HT1080 (cell line): ENCODE measurements around the gene IL17C. TPM values are rescaled to one million over a fixed set of nuclear protein-coding genes. Genes with fewer than 3 reads are reported as not detected.
A peak's percentile ranks its signal among the peaks of the same experiment; 100 is the strongest.

ENCODE experiments used
- DNase-seq: peaks from one replicate; pipeline ENCODE4 v3.0.0-alpha.2; 2015; ENCODE audit warnings: low read depth
- total RNA-seq: library from RNA; depleted of rRNA; stranded (reverse); fragments of >200 nt; shearing (Covaris generic); gene quantifications from 2 replicates; pipeline ENCODE4 v1.2.3, GENCODE V29; 2014

IL17C gene
- total RNA-seq, 1 experiment from 2014 or later: not detected

DNA sequence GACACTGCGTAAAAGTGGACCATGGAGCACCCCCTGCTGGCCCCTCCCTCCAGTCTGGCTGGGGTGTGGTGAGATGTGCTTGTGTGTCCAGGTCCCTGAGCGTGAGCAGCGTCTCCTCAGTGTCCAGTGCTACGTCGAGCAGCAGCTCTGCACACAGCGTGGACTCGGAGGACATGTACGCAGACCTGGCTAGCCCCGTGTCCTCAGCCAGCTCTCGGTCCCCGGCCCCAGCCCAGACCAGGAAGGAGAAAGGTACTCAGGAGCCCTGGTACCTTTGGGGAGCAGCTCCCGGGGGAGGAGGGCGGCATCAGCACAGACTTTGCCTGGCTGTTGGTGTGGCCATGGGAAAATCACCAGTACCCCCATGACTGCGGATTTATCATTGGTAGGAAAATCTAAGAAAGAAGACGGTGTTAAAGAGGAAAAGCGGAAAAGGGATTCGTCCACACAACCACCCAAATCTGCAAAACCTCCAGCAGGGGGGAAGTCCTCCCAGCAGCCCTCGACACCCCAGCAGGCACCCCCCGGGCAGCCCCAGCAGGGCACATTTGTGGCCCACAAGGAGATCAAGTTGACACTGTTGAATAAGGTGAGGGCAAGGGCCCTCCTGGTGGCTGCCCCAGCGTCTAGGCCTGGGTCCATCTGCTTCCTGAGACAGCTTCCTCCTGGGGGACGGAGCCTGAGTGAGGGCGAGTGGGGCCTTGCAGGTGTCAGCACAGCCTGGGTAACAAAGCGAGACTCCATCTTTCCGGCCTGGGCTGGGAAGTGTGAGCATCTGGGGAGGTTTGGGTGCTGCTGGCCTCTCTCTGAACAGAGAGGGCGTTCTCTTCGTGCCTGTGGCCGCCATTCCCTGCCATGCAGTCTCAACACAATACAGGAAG lies 10.6 kb upstream of the IL17C start:
- no peak for DNase-seq

DNA sequence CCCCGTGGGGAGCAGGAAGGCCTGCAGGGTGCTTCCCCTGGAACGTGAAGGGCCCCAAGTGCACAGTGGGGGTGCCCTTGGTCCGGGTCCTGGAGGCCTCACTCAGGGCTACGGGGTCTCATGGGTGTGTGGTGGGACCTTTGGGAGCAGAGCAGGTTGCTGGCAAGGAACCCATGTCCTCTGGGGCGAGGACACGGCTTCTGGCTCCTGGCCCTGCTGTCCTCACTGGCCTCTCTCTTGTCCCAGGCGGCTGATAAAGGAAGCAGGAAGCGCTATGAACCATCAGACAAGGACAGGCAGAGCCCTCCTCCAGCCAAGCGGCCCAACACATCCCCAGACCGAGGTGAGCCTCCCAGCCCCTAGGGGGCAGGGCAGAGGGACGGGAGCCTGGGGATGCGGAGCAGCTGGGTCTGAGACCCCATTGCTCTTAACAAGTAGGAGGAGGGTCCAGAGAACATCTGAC lies 9.8 kb upstream of the IL17C start:
- peak; percentile 37 for DNase-seq

DNA sequence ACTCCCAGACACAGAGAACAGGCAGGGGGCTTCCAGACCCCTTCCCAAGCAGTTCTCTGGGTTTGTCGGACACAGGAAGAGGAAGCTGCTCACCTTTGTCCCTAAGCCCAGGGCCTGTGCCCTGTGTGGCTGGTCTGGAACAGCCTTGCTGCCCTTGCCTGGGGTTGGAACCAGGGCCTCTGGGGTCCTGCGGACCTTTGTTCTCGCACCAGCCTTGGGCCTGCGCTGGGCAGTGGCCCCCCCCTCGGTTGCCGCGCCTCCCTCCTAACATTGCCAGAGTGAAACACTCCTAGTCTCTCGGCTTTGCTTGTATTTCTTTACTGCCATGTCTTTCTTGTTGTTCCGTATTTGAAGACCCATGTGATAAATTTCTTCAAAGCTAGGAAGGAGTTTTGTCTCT lies 8.5 kb upstream of the IL17C start:
- DNase-seq: no peak

DNA sequence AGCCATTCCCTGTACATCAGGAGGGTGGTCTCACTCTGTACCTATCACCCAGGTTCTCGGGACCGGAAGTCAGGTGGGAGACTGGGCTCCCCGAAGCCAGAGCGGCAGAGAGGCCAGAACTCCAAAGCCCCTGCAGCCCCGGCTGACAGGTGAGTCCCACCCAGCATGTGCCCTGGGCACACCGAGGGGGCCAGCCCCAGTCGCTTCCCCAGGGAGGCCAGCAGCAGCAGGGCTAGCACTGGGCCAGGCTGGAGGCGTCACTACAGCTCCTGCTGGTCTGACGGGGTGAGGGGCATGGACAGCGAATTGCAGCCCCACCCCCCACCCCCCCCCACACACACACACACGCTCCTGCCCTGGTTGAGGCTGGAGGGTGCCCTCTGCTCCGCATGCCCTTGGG lies 7.9 kb upstream of the IL17C start:
- no peak for DNase-seq

DNA sequence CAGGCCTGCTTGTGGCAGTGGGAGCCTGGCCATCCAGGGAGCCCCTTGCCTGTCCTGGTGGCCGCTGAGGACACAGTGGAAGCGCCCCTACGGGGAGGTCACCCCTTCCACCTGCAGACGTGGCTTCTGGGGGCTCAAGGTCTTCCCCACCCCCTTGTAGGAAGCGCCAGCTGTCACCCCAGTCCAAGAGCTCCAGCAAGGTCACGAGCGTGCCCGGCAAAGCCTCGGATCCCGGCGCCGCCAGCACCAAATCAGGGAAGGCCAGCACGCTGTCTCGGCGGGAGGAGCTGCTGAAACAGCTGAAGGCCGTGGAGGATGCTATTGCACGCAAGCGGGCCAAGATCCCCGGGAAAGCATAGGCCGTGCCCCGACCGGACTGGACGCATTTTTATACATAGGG lies 7.4 kb upstream of the IL17C start:
- no peak for DNase-seq

DNA sequence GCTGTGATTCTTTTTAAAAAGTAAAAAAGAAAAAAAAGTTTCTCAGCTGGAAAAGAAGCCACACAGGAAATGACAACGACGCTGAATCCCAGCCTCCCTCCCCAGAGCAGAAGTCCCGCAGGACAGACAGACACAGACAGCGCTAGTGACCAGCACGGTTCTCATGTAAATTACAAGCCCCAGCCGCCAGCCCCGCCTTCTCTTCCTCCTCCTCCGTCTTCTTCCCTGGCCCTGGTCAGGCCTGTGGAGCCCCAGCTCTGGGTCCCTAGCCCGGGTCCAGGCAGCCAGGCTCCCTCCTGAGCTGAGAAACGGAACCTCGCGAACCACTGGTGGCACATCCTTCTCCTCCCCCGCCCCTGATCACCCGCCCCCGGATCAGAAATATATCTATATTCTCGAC lies 7.0 kb upstream of the IL17C start:
- no peak for DNase-seq

DNA sequence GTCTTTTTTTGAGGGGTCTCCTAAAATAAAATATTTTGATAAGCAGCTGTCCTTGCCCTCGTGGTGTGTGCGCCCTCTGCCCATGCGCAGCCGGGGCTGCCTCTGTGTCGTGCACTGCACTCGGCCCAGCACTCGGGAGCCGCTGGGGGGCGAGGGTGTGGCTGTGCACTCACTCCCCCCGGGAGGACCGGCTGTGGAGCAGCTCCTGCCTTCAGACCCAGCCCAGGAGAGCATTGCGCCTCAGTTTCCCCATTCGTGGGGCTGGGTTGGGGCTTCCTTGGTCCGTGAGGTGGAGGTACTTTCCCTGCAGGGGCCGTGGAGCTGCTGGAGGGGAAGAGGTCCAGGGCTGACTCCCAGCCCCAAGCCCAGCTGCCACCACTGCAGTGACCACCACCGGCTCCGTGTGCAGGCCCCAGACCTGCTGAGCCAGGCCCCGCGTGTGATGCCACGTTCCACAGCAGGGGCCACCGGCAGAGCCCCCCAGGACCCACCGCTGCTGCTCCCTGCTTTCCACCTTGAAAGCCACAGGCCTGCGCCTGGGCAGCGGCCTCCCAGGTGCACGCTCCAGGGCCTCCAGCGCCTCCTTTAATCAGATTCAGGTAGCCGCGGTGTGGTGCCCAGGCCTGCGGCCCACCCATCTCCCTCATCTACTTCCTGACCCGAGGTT lies 6.3 kb upstream of the IL17C start:
- no peak for DNase-seq

DNA sequence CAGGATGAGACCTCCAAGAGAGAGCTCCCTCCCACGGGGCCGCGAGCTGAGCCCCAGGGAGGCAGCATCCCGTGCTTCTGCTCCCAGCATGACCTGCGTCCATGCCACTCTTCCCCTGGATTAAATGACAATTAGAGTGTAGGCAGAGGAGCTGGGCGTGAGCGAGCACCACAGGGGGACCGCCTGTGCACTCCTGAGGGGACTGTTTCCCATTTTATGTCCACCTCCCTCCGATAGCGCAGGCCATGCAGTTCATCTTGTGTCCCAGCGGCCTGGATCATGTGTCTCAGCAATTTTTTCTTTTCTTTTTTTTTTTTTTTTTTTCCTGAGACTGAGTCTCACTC lies 5.8 kb upstream of the IL17C start:
- DNase-seq: no peak

DNA sequence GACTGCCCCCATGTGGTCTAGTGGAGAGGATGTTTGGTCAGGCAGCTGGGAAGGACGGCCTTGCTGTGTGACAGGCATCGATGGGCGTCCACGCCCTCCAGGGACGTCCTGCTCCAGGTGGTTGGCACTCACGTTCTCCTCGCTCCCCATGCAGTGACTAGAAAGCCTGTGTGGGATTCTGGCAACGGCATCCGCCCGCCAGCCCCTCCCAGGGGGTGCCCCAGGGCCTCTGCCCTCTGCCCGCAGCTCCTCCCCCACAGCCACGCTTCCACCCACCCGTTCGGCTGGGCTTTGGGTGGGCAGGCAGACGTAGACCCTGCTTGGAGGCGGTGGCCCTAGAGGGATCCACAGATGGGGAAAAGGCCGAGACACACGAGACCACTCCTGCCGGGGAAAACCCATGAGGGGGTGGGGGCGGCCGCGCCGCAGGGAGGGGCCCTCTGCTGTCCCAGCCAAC lies 4.7 kb upstream of the IL17C start:
- DNase-seq: no peak

DNA sequence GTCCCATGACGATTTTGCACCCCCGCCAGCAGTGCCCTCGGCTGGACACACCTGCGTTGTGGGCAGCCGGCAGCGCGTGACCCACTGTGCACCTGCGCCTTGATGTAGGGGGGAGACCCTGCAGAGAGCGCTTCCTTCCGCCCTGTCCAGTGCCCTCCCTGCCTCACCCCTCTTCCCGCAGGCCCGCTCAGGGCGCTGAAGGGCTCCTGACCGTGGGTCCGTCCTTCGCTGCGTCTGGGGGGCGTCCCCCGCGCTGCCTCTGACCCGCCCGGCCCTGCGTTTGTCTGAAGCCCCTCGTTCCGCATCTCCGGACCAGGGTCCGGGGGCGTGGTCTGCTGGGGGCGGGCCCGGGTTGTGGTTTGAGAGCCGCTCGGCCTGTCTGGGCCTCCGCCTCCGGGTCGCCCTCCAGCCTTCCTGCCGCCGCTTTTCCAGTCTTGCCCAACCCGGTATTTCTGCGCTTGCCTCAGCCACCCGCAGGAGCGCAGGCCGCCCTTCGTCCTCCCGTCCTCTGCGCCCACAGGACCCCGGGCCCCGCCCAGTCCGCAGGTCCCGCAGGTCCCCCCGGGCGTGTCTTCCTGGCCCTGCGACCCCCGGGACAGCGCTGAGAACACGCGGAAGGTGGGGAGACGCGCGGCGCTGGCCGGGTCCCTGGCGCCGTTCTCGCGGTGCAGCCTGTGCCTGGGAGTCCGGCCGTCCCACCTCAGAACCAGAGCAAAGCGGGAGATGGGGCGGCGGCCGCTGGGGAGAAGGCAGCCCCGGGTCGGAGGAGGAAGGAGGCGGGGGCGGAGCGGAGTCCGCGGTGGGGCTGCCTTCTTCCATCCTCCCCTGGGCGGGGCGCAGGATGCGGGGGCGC lies 4.0 kb upstream of the IL17C start:
- DNase-seq: no peak

DNA sequence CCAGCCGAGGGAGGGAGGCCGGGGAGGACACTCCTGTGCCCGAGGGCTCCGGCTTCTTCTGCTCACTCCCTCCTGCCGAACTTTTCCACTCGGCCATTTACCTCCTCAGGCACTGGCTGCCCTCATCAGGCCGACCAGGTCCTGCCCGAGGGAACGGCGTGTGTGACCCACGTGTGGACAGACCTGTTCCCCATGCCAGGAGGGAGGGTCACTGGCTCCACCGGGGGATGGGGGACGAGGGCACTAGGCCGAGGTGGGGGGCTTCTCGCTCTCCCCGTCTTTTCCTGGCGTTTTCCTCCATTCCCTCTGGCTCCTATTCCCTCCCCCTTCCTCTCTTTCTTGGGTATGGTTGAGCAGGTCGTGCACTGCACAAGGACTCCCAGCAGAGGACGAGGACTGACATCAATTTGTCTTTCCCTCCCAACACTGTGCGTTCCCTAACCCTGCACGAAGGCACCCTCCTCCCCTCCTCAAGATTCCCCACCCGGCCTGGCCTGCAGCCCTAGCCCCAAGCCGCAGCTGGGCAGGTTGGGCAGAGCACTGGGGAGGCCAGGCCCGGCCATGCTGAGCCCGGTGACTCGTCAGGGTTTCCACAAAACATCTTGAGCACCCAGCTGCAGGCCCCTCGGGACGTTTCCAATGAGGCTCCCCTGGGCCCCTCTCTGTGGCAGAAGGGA lies 3.2 kb upstream of the IL17C start:
- no peak for DNase-seq

DNA sequence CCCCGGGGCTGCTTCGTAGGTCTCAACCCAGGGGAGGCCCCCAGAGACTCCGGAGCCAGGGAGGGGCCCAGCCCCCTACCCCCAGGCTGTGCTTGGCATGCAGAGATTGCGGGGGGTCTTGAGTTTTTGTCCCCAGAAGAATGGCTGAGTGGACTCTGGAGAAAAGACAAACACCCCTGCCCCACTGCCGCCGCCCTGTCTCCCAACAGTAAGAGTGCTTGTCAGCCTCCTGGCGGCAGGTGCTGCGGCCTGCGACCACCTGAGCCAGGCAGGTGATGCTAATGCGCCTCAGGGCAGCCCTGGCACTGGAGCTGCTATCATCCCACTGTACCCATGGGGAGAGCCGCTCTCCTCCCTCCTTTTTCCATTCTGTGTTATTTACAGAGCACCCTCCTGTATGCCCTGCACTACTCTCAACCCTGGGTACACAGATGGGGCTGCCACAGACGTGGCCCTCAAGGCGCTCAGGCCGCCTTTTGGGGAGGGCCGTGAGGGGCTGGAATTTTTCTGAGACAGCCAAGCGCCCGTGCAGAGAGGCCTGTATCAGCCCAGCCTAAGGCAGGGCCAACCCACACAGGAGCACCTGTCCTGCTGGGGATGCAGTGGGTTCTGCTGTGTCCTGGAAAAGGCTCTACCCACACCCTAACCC lies 2.6 kb upstream of the IL17C start:
- no peak for DNase-seq

DNA sequence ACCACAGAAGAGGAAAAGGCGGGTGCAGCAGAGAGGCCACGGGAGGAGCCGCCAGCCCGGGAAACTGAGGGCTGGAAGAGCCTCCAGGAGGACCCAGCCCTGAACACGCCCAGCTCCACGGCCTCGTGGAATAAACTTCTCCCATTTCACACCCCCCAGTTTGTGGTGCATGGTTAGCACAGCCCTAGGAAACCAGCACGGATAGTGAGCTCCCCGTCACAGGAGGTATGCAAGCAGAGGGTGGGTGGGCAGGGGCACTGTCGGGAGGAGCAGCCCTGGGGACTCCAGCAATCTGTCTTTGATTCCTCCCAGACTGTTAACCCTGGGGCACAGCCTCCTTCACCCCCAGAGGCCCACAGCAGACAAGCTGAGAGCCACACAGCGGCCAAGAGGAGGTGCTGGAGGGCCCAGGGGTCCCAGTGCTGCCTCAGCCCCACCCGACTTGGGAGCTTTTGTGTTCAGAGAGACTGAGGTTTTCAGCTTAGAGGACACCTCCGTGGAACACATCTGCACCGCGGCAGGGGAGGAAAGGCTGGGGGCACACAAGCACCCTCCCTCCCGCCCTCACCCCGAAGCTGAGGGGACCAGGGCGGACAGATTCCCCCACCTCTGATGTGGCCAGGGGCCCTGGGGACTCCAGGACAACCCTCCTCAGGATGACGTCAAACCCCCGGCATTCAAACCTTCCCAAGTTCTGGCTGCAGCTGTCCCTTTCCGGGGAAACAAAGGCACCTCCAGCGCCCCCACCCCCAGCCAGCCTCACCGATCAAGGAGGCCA lies 1.7 kb upstream of the IL17C start:
- DNase-seq: no peak

DNA sequence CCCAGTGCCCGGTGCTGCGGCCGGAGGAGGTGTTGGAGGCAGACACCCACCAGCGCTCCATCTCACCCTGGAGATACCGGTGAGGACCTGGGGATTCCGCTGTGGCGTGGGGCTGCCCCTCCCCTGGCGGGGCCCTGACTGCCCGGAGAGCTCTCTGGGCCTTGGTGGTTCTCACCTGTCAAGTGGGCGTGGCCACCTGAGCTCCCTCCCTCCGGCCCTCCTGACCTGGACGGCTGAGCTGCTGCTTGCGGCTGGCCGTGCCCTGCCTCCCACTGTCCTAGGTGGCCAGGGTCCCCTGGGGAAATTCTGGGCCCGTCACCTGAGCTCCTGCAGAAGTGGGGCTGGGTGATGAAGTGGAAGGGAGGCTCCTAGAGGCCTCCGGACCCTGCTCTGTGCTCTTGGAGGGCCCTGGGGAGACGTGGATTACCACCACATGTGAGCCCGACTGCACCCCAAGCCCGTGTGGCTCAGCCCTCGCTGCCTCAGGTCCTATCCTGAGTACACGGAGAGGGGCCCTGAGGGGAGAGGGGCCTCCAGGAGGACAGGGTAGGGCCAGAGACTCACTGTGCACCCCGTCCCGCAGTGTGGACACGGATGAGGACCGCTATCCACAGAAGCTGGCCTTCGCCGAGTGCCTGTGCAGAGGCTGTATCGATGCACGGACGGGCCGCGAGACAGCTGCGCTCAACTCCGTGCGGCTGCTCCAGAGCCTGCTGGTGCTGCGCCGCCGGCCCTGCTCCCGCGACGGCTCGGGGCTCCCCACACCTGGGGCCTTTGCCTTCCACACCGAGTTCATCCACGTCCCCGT lies 1.1 kb downstream of the IL17C start:
- no peak for DNase-seq

DNA sequence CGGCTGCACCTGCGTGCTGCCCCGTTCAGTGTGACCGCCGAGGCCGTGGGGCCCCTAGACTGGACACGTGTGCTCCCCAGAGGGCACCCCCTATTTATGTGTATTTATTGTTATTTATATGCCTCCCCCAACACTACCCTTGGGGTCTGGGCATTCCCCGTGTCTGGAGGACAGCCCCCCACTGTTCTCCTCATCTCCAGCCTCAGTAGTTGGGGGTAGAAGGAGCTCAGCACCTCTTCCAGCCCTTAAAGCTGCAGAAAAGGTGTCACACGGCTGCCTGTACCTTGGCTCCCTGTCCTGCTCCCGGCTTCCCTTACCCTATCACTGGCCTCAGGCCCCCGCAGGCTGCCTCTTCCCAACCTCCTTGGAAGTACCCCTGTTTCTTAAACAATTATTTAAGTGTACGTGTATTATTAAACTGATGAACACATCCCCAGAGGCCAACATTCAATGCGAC lies 1.7 kb downstream of the IL17C start:
- DNase-seq: no peak

DNA sequence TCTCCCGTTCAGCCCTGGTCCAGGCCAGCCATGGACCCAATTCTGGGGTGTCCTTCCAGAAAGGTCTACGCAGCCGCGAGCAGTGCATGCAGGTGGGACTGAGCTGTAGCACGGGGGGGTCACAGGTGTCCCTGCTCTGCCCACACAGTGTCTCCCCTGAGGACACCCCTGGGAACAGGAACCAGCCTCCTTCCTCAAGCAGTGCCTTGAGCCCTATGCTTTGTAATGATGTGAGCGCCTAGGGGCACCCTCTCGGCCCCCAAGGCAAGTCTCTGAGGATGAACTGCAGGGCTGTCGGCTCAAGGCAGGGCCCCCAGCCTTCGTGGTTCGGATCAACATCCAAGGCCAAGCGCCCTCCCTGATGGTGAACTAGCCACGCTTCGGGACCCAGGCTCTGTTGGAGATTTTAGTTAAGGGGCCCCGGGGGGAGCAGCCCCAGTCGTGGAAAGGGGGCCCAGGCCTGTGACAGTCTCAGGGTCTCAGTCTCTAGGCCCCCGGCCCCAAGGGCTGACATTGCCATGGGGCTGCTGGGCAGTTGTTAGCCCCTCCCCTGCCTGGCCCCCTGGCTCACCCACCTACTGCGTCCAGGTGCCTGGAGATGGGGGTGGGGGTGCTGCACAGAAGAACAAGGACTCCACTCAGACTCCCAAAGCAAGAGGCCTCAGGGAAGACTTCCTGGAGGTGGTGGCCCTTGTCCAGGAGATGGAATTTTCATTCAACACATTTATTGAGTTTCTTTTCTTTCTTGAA lies 2.3 kb downstream of the IL17C start:
- DNase-seq: no peak

DNA sequence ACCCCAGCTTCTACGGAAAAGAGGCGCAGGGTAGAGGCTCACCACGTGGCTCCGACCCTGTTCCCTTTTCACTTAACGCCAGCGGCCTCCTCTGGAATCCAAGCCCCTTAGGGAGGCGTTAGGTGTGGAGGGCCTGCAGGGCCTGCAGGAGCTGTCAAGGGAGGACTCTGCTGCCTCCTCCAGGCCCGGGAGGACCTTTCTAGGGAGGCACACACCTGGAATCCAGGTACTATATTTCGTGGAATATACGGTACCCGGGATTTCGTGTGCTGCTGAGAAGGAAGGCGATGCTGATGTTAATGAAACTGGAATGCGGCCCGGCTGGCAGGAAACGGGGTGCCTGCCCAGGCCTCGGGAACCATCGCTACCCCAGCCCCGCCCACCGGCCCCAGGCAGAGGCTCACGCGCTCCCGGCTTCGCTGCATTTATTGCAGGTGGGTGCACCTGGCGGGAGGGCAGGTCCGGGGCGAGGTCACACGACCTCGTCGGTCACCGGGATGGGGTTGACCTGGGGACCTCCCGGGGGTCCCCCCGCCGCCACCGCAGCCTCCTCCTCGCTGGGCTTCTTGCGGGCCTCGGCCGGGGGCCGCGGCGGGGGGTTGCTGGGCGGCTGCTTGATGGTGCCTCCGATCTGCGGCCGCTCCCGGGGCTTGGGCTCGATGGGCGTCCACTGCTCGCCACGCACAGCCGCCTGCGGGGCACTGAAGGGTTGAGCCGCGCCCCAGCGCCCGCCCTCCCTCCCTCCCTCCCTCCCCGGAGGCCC lies 4.7 kb downstream of the IL17C start:
- DNase-seq: no peak

DNA sequence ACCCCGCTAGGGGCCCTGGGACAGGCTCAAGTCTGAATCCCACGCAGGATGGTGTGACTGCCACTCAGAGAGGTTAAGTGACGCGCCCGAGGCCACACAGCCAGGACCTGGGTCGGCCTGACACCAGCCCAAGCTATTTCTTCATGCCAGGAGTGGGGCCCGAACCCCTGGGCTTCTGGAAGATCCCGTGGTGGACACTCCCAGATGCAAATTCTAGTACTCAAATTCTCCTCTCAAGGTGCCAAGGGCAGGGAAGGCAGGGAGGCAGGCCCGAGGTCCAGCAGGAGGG lies 5.2 kb downstream of the IL17C start:
- DNase-seq: no peak
